NOMO-1 treated with DMSO at 0.1 percent for 48 hours (cell line): ENCODE results near the gene ATXN1.

Experiments
- DNase-seq: peaks from one replicate; lab custom pipeline; 2025; ENCODE audit not compliant: unreplicated experiment; lab: John Stamatoyannopoulos, UW

ATXN1 gene

GRCh38 chr6:16324606-16325225, 436.5 kb downstream of the ATXN1 start:
- DNase-seq: no peak

- DNase-seq: no peak
These were observed 437.1 kb downstream of the ATXN1 start for GRCh38 chr6:16324184-16324583.

- peak; percentile 87 for DNase-seq
These were observed 438.5 kb downstream of the ATXN1 start for GRCh38 chr6:16322666-16323312.

GRCh38 chr6:16321826-16322225, 439.4 kb downstream of the ATXN1 start:
- DNase-seq: no peak

GRCh38 chr6:16321341-16321710, 439.9 kb downstream of the ATXN1 start:
- no peak for DNase-seq

GRCh38 chr6:16320533-16321340, 440.5 kb downstream of the ATXN1 start:
- DNase-seq: no peak

- peak; percentile 75 for DNase-seq
These were observed 441.3 kb downstream of the ATXN1 start for GRCh38 chr6:16319813-16320532.

GRCh38 chr6:16318953-16319720, 442.1 kb downstream of the ATXN1 start:
- DNase-seq: no peak

- no peak for DNase-seq
These were observed 442.7 kb downstream of the ATXN1 start for GRCh38 chr6:16318538-16318937.

- peak; percentile 39 for DNase-seq
These were observed 444.5 kb downstream of the ATXN1 start for GRCh38 chr6:16316741-16317251.

- no peak for DNase-seq
These were observed 447.0 kb downstream of the ATXN1 start for GRCh38 chr6:16314296-16314695.

GRCh38 chr6:16313732-16314131, 447.5 kb downstream of the ATXN1 start:
- DNase-seq: no peak

- DNase-seq: no peak
These were observed 449.5 kb downstream of the ATXN1 start for GRCh38 chr6:16311763-16312162.

- DNase-seq: no peak
These were observed 454.9 kb downstream of the ATXN1 start for GRCh38 chr6:16306334-16306733.

- no peak for DNase-seq
These were observed 455.5 kb downstream of the ATXN1 start for GRCh38 chr6:16305788-16306187.

- peak; percentile 91 for DNase-seq
These were observed 456.0 kb downstream of the ATXN1 start for GRCh38 chr6:16305246-16305725.

- no peak for DNase-seq
These were observed 458.3 kb downstream of the ATXN1 start for GRCh38 chr6:16302721-16303552.

- DNase-seq: no peak
These were observed 459.7 kb downstream of the ATXN1 start for GRCh38 chr6:16301511-16301910.

GRCh38 chr6:16299861-16300260, 461.4 kb downstream of the ATXN1 start:
- DNase-seq: no peak
